HepG2 (cell line): Measurements from ENCODE around the gene FGF21. TPM values are rescaled to one million over a fixed set of nuclear protein-coding genes. Genes with fewer than 3 reads are reported as not detected.

Source experiments
- ATF1 ChIP-seq: IDR thresholded peaks from 2 replicates; pipeline ENCODE4 v1.6.1; 2016; ENCODE audit warnings: mild to moderate bottlenecking, control low read depth
- HMGXB4 ChIP-seq, 2 experiments: sonication (generic) in 1 of 2; formaldehyde crosslinking in 1 of 2; IDR thresholded peaks; 2 replicates each; pipeline versions ENCODE4 v1.4.0 to v1.6.1; 2018 to 2020; ENCODE audit warnings: missing genetic modification reagents in 2 of 2, borderline replicate concordance in 1 of 2, low read depth in 1 of 2, mild to moderate bottlenecking in 1 of 2, missing biosample characterization in 1 of 2
- MED8 ChIP-seq: sonication (generic); formaldehyde crosslinking; IDR thresholded peaks from 2 replicates; pipeline ENCODE4 v1.8.1; 2023; ENCODE audit warnings: mild to moderate bottlenecking, missing genetic modification reagents; ENCODE audit not compliant: insufficient replicate concordance
- NONO ChIP-seq, 2 experiments: fragments of 450-650 bp in 1 of 2; sonication (generic) in 1 of 2; formaldehyde crosslinking in 1 of 2; IDR thresholded peaks in 1 of 2; conservative IDR thresholded peaks in 1 of 2; 2 replicates each; pipeline versions ENCODE4 v1.6.1 to v1.8.0; 2017 to 2022; ENCODE audit warnings: mild to moderate bottlenecking in 1 of 2, missing genetic modification reagents in 1 of 2, moderate library complexity in 1 of 2
- NR2F1 ChIP-seq, 2 experiments: fragments of 450-650 bp in 1 of 2; formaldehyde crosslinking in 1 of 2; IDR thresholded peaks; 2 replicates each; pipeline versions ENCODE4 v1.5.0 to v1.6.1; 2016 to 2020; ENCODE audit warnings: mild to moderate bottlenecking in 1 of 2, missing compliant biosample characterization in 1 of 2, missing genetic modification reagents in 1 of 2, moderate library complexity in 1 of 2
- PATZ1 ChIP-seq: sonication (generic); formaldehyde crosslinking; IDR thresholded peaks from 2 replicates; pipeline ENCODE4 v1.4.0; 2020; ENCODE audit warnings: missing genetic modification reagents
- POGZ ChIP-seq: sonication (generic); formaldehyde crosslinking; IDR thresholded peaks from 2 replicates; pipeline ENCODE4 v1.4.0; 2020; ENCODE audit warnings: mild to moderate bottlenecking, missing genetic modification reagents
- SATB2 ChIP-seq: sonication (generic); formaldehyde crosslinking; IDR thresholded peaks from 2 replicates; pipeline ENCODE4 v1.5.0; 2020; ENCODE audit warnings: missing genetic modification reagents
- SMYD3 ChIP-seq: sonication (generic); formaldehyde crosslinking; IDR thresholded peaks from 2 replicates; pipeline ENCODE4 v1.8.1; 2023; ENCODE audit warnings: mild to moderate bottlenecking, missing genetic modification reagents
- ZFP91 ChIP-seq: sonication (generic); formaldehyde crosslinking; IDR thresholded peaks from 2 replicates; pipeline ENCODE4 v1.9.0; 2022; ENCODE audit warnings: missing genetic modification reagents, mild to moderate bottlenecking, borderline replicate concordance
- ZNF121 ChIP-seq: sonication (generic); formaldehyde crosslinking; IDR thresholded peaks from 2 replicates; pipeline ENCODE4 v1.5.0; 2020; ENCODE audit warnings: mild to moderate bottlenecking, missing genetic modification reagents
- ZNF30 ChIP-seq: sonication (generic); formaldehyde crosslinking; IDR thresholded peaks from 2 replicates; pipeline ENCODE4 v1.5.0; 2020; ENCODE audit warnings: mild to moderate bottlenecking, missing genetic modification reagents
- ZNF574 ChIP-seq: sonication (generic); formaldehyde crosslinking; IDR thresholded peaks from 2 replicates; pipeline ENCODE4 v1.4.0; 2020; ENCODE audit warnings: missing genetic modification reagents
- ZNF687 ChIP-seq: sonication (generic); formaldehyde crosslinking; IDR thresholded peaks from 2 replicates; pipeline ENCODE4 v1.5.1; 2020; ENCODE audit warnings: mild to moderate bottlenecking, missing genetic modification reagents, moderate library complexity
- polyA plus RNA-seq, 8 experiments: library from polyadenylated mRNA; depleted of rRNA in 3 of 8; stranded (reverse) in 7 of 8; unstranded in 1 of 8; fragments of >200 nt; fragmentation: Illumina TruSeq in 4 of 8; extraction: Trizol in 4 of 8; gene quantifications; 2 replicates each; pipeline versions ENCODE4 v1.2.1 to v1.2.3, GENCODE V29; 2011 to 2016; ENCODE audit warnings: low read depth in 4 of 8, missing spikeins in 1 of 8, mixed read lengths in 1 of 8; ENCODE audit not compliant: insufficient read depth in 1 of 8
- total RNA-seq, 5 experiments: library from RNA; depleted of rRNA; stranded (reverse); fragments of >200 nt; fragmentation: Illumina TruSeq; extraction: Trizol; gene quantifications; 2 replicates each; pipeline ENCODE4 v1.2.3, GENCODE V29; 2016; ENCODE audit warnings: low read depth in 1 of 5

The FGF21 gene
- total and polyA plus RNA-seq, 2 of the 13 experiments (the other 11 are each of a cell fraction or from before 2014, with no cell fraction given) = 0.17 TPM; not detected in 1

GRCh38 chr19:48715681-48716171, 39.6 kb upstream of the FGF21 start (continued):
- TF ChIP-seq PATZ1 (CRISPR knock-in tag) = 0 out of 2 replicates have a peak, but pooled peaks have one; percentile 6
- TF ChIP-seq ZFP91 (CRISPR knock-in tag) = peak; percentile 18; the same call in 1 of the 2 replicates
- no peak for TF ChIP-seq POGZ (CRISPR knock-in tag)
- TF ChIP-seq SATB2 = no peak
- no peak for TF ChIP-seq MED8 (CRISPR knock-in tag)
- no peak for TF ChIP-seq ZNF574 (CRISPR knock-in tag)
- TF ChIP-seq ZNF121 (CRISPR knock-in tag) = no peak
- TF ChIP-seq SMYD3 (CRISPR knock-in tag) = no peak
- no peak for TF ChIP-seq ATF1 (CRISPR knock-in tag)
- no peak for TF ChIP-seq NR2F1 (CRISPR knock-in tag; IDR thresholded peaks at IDR 0.05)
- TF ChIP-seq ZNF30 (CRISPR knock-in tag) = no peak
- TF ChIP-seq ZNF687 = peak; percentile 66; the same call in 1 of the 2 replicates
- 0 out of 4 replicates have a peak, but pooled peaks of 1 of the 2 experiments have one; percentile 21 for TF ChIP-seq HMGXB4 (CRISPR knock-in tag; IDR thresholded peaks at IDR 0.05; ENCODE audit: borderline replicate concordance in 1 of 2, low read depth in 1 of 2)
- TF ChIP-seq NONO (IDR thresholded peaks at IDR 0.05) = no peak
- no peak for TF ChIP-seq NONO (CRISPR knock-in tag; conservative IDR thresholded peaks at IDR 0.05)
